ENCODE measurements around the gene NOL8. TPM values are rescaled to one million over a fixed set of nuclear protein-coding genes. Genes with fewer than 3 reads are reported as not detected.

Gene NOL8
- total RNA-seq, 4 donors from 2014 or later: 11.5 to 20.2 (median 14.0) TPM

- TF ChIP-seq POLR2A (IDR thresholded peaks at IDR 0.05) (no peak), CTCF (IDR thresholded peaks at IDR 0.05 in 4 of 5, conservative IDR thresholded peaks at IDR 0.05 in 1 of 5) (no peak)
- ATAC-seq: peak; percentile 49 to 57
- intact Hi-C loops (cut with DNase I; ENCODE audit: low total_unique reads): loop anchor here (1.0 kb wide), 3 partner anchors 27 to 345 kb away; partner anchors contain the start of genes IARS1 and IPPK
- H3K27ac ChIP-seq: peak overlapping the region; percentile 91 to 98 (median 97)
- no peak for DNase-seq
- H3K9me3 ChIP-seq: no peaks in the 10 kb centered on the region
- H3K4me3 ChIP-seq: peak overlapping the region; percentile 77 to 95 (median 85)
- peaks cover 21 to 31% of the 10 kb centered on the region in 2 donors for H3K4me1 ChIP-seq
- H3K27me3 ChIP-seq: no peaks in the 10 kb centered on the region
- H3K36me3 ChIP-seq: peaks cover 0 to 34% of the 10 kb centered on the region in 2 donors
- in situ Hi-C loops (cut with MboI; ENCODE audit: low sequenced_read_pairs in 4 of 4): loop anchor here in 3 of 4 donors (10.0 to 25.0 kb wide), 4 partner anchors 312 to 462 kb away; partner anchors contain the start of genes BICD2 (in 1 of the 3) and IPPK (in 1 of the 3)
These were observed 271 bp downstream of the NOL8 start for GRCh38 chr9:92324889-92325268.

- TF ChIP-seq CTCF (IDR thresholded peaks at IDR 0.05 in 4 of 5, conservative IDR thresholded peaks at IDR 0.05 in 1 of 5) (no peak), POLR2A (IDR thresholded peaks at IDR 0.05) (no peak)
- Histone ChIP-seq H3K4me1 (peaks cover 21 to 31% of the 10 kb centered on the region in 2 donors), H3K4me3 (peak overlapping the region; percentile 77 to 95 (median 85)), H3K27ac (peak overlapping the region; percentile 91 to 98 (median 97)), H3K9me3 (no peaks in the 10 kb centered on the region), H3K27me3 (no peaks in the 10 kb centered on the region), H3K36me3 (peaks cover 0 to 38% of the 10 kb centered on the region in 2 donors)
- in situ Hi-C loops (cut with MboI; ENCODE audit: low sequenced_read_pairs in 4 of 4) (loop anchor here in 1 of 4 donors (10.0 to 25.0 kb wide), 2 partner anchors 350 to 438 kb away; partner anchors contain the start of genes BICD2 and IPPK), intact Hi-C loops (cut with DNase I; ENCODE audit: low total_unique reads) (no loop called here)
- no peak for ATAC-seq
- DNase-seq: no peak
These were observed 719 bp downstream of the NOL8 start for GRCh38 chr9:92324431-92324830.

- peaks cover 0 to 68% of the 10 kb centered on the region in 2 donors for H3K36me3 ChIP-seq
- TF ChIP-seq CTCF (IDR thresholded peaks at IDR 0.05 in 4 of 5, conservative IDR thresholded peaks at IDR 0.05 in 1 of 5) (no peak), POLR2A (IDR thresholded peaks at IDR 0.05) (no peak)
- ATAC-seq (no peak), DNase-seq (no peak)
- no peaks in the 10 kb centered on the region for H3K9me3 ChIP-seq
- intact Hi-C loops (cut with DNase I; ENCODE audit: low total_unique reads) (no loop called here), in situ Hi-C loops (cut with MboI; ENCODE audit: low sequenced_read_pairs in 4 of 4) (loop anchor here in 1 of 4 donors (25.0 kb wide), 1 partner anchor 447 kb away; the partner anchor contains the start of gene BICD2)
- no peaks in the 10 kb centered on the region for H3K27me3 ChIP-seq
- no peak overlapping the region for H3K27ac ChIP-seq
- H3K4me1 ChIP-seq: peaks cover 16 to 23% of the 10 kb centered on the region in 2 donors
- no peak overlapping the region for H3K4me3 ChIP-seq
These were observed 9.7 kb downstream of the NOL8 start for GRCh38 chr9:92315456-92315855.

- peak overlapping the region; percentile 82 to 93 (median 88) for H3K27ac ChIP-seq
- intact Hi-C loops (cut with DNase I; ENCODE audit: low total_unique reads) (no loop called here), in situ Hi-C loops (cut with MboI; ENCODE audit: low sequenced_read_pairs in 4 of 4) (loop anchor here in 1 of 4 donors (25.0 kb wide), 1 partner anchor 449 kb away; the partner anchor contains the start of gene BICD2)
- peaks cover 16 to 23% of the 10 kb centered on the region in 2 donors for H3K4me1 ChIP-seq
- H3K36me3 ChIP-seq: peaks cover 0 to 69% of the 10 kb centered on the region in 2 donors
- no peak for TF ChIP-seq POLR2A (IDR thresholded peaks at IDR 0.05)
- no peak for TF ChIP-seq CTCF (IDR thresholded peaks at IDR 0.05 in 4 of 5, conservative IDR thresholded peaks at IDR 0.05 in 1 of 5)
- ATAC-seq (peak in 1 of 2 donors; percentile 74), DNase-seq (peak in 1 of 2 donors; percentile 27)
- no peaks in the 10 kb centered on the region for H3K27me3 ChIP-seq
- no peaks in the 10 kb centered on the region for H3K9me3 ChIP-seq
- H3K4me3 ChIP-seq: peak overlapping the region in 1 of 4 donors; percentile 12
These were observed 11.5 kb downstream of the NOL8 start for GRCh38 chr9:92313624-92314012.
